Retinal pigment epithelial cell (primary cell): ENCODE measurements around the gene TICAM2.

Experiments used
- DNase-seq: peaks from one replicate; pipeline ENCODE4 v3.0.0-alpha.2; 2010; ENCODE audit warnings: low read depth
- H3K4me3 ChIP-seq: 2 replicates; pipeline ENCODE4 v1.5.1; 2011; ENCODE audit warnings: mild to moderate bottlenecking, low read length, control low read depth, moderate library complexity
- CTCF ChIP-seq: conservative IDR thresholded peaks from 2 replicates; pipeline ENCODE4 v1.5.1; 2011; ENCODE audit warnings: low read depth, low read length, control low read depth, inconsistent platforms

Gene TICAM2

GRCh38 chr5:115579747-115580173 lies 22.5 kb downstream of the TICAM2 start:
- TF ChIP-seq CTCF = no peak
- no peak overlapping the region for H3K4me3 ChIP-seq
- DNase-seq = no peak

GRCh38 chr5:115579216-115579615 lies 23.1 kb downstream of the TICAM2 start:
- H3K4me3 ChIP-seq = no peak overlapping the region
- TF ChIP-seq CTCF = no peak
- no peak for DNase-seq

GRCh38 chr5:115578657-115579056 lies 23.6 kb downstream of the TICAM2 start:
- DNase-seq = no peak
- TF ChIP-seq CTCF = no peak
- no peak overlapping the region for H3K4me3 ChIP-seq

GRCh38 chr5:115577741-115578140 lies 24.5 kb downstream of the TICAM2 start:
- DNase-seq = no peak

GRCh38 chr5:115577329-115577728 lies 24.9 kb downstream of the TICAM2 start:
- no peak overlapping the region for H3K4me3 ChIP-seq
- TF ChIP-seq CTCF = no peak
- no peak for DNase-seq

More at GRCh38 chr5:115577741-115578140, 24.5 kb downstream of the TICAM2 start:
- no peak overlapping the region for H3K4me3 ChIP-seq
- TF ChIP-seq CTCF = no peak

- H3K4me3 ChIP-seq = no peak overlapping the region
- TF ChIP-seq CTCF = no peak
- DNase-seq = peak; percentile 47
Measured at GRCh38 chr5:115575167-115576070, 26.9 kb downstream of the TICAM2 start.

GRCh38 chr5:115573133-115573532 lies 29.1 kb downstream of the TICAM2 start:
- no peak overlapping the region for H3K4me3 ChIP-seq
- no peak for TF ChIP-seq CTCF
- DNase-seq = no peak
